ENCODE measurements around the gene LRRC72.
"Not testable (repeated sequence)": the region's sequence is repeated elsewhere in the genome, so short reads cannot be mapped to it uniquely, and the experiment has no call there.

Gene LRRC72

GRCh38 chr7:16583834-16584233, 57.2 kb downstream of the LRRC72 start:
- DNase-seq: no peak

DNA sequence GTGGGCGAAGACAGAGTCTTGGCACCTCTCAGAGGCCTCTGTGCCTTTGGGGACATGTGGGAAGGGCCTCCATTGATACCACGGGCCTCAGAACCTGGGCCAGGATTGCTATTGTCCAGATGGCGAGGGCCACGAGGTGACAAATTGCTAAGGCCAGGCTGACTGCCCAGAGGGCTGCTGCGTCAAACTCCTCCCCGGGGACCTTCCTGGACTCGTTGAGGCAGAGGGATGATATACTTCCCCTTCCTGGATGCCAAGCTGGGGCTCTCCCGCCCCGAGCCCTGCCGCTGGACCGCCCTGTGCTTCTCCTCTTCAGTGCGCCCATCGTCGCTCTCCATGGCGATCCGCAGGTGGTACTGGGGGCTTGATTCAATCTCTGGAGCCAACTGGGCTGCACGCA, 58.9 kb downstream of the LRRC72 start:
- no peak for DNase-seq

DNA sequence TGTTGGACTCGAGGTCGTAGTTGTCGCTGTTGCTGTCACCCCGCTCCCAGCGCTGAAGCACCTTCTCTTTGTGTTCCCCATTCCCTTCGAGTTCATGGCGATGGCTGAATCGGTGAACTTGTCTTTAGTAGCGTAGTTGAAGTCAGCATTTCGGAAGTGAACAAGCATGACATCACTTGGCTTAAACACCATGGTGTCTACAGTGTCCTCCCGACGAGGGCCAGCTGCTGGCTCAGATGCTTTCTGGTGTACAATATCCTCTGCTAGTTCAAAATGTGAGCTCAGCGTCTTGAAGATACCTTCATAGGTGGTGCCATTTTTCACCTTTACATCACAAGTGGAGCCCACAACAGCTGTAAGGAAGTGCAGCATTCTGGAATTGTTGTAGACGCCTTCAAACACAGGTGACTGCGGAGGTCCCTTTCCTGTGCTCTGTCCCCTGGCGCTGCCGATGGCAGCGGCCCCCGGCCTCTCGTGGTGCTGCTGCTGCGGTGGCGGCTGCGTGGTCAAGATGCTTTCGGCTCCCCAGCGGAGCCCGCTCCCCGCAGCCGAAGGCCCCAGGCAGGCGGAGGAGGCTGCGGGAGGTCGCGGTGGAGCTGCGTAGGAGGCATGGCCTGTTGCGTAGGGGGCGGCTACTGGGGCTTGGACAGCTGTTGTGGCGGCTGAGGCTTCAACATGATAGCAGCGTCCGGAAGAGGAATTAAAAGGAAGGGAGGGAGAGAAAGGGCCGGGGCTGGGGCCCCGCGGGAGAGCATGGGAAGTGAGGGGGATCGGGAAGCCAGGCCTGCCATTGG, 59.7 kb downstream of the LRRC72 start:
- no peak for DNase-seq

- DNase-seq: no peak
Observed at GRCh38 chr7:16587129-16587528, 60.5 kb downstream of the LRRC72 start.

DNA sequence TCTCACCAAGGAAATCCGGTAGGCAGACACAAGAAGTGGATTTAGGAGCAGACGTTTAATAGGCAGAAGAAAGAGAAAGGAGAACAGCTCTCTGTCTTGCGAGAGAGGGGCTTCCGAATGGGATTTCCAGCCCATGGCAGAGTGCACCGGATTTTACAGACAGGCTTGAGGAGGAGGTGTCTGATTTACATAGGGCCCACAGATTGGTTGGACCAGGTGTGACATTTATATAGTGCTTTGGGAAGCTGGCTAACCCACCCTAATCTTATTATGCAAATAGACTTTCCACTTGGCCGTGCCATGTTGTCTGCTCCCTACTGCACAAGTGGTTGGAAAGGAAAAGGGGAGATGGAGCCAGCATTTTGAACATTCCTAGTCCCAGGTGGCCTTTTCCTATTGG, 61.2 kb downstream of the LRRC72 start:
- DNase-seq: no peak

GRCh38 chr7:16589881-16590280, 63.3 kb downstream of the LRRC72 start:
- DNase-seq: no peak

DNA sequence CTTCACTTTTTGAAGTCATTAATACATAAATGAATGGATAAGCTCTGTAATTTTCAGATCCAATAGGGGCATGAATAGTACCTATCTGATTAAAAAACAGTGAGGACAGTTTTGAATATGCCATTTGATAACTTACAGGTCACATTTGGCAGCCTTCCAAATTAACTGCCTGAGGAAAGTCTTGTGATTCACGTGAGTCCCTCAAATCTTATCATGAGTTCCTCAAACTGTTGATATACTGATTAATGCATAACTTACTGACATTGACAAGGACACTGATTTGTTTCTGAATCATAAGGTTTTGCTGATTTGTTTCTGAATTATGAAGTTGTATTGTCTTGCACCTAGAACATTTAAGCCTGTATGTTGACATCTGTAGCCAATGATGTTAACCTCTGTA, 63.8 kb downstream of the LRRC72 start:
- no peak for DNase-seq

- no peak for DNase-seq
Observed at GRCh38 chr7:16592395-16592794, 65.8 kb downstream of the LRRC72 start.

- no peak for DNase-seq
Observed at GRCh38 chr7:16594061-16594460, 67.4 kb downstream of the LRRC72 start.

DNA sequence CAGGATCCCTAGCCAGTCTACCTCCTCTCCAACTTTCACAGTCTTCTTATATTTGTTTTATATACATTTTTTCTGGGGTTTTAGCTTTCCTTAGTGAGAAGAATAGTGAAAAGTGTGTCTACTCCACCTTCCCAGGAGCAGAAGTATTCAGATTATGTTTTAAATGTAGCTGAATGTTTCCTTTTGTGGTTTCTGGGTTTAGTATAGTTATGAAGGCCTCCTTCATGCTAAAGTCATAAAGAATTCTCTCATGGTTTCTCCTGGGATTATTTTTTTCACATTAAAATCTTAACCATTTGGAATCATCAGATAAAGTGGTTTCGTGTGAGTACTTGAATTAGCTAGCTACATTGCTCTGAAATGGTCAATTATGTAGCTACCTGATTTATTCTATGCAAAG, 68.1 kb downstream of the LRRC72 start:
- no peak for DNase-seq

DNA sequence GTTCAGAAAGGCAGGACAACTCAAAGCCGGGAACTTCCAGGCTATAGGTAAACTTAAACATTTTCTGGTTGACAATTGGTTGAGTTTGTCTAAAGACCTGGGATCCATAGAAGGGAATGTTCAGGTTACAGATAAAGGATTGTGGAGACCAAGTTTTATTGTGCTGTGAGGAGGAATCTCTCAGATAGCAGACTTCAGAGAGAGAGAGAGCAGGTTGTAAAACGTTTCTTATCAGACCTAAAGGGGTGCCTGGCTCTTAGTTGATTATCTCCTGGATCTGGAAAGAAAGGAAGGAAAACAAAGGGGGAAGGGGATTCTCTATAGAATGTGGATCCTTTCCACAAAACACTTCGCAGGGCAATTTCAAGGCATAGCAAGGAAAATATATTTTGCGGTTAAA, 69.0 kb downstream of the LRRC72 start:
- DNase-seq: not testable (repeated sequence)

DNA sequence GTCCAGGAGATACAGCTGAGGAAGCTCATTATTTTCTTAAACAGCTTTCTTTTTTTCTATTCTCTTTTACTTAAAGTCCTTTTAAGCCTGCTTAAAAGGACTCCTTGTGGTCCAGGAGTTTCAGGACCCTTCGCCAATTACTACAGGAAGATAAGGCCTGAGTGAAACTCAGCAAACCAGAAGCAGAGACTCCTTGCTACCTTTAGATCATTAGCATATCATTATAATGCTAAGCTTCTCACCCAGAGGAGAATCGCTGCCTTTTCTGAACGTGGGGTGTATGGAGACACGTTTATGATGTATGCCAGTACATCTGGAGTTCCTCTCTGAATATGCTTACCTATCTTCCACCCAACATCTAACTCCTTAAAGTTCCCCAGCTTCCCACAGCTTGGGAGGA, 71.4 kb downstream of the LRRC72 start:
- no peak for DNase-seq

- DNase-seq: no peak
Observed at GRCh38 chr7:16599860-16600259, 73.2 kb downstream of the LRRC72 start.

DNA sequence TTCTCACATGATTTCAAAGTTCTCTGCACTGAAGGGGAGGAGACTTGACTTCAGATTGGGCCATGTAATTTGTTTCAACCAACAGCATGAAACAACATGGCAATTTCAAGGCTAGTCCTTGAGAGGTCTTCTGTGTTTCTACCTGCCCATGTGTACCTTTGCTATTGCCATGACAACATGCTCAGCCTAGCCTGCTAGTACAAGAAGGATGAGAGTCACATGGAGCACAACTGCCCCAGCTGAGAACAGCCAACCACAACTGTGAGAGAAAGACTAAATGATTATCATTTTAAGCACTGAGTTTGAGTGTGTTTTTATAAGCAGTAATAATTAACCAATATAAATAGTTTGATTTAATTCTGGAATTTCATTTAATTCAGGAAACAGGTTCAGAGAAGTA, 77.0 kb downstream of the LRRC72 start:
- DNase-seq: peak in 1 of 5 experiments; percentile 9

- no peak for DNase-seq
Observed at GRCh38 chr7:16604054-16604453, 77.4 kb downstream of the LRRC72 start.

DNA sequence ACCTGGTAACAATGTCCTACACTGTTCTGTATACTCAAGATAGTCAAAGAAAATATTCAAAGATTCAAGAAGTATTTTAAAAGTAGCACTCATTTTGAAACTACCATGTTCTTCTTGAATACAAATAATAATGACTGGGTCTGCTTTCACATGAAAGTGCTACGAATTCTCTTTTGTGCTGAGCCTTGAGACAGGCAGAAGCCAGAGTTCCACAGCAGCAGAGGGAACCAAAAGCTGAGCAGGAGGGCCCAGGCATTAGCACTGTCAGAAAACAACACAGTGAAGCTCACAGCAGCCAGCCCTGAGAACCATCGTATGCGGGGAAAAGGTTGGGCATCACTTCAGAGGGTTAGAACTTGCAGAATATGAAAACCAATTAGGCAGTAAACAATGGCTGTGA, 80.1 kb downstream of the LRRC72 start:
- DNase-seq: no peak

GRCh38 chr7:16609842-16610450, 83.3 kb downstream of the LRRC72 start:
- no peak for DNase-seq

DNA sequence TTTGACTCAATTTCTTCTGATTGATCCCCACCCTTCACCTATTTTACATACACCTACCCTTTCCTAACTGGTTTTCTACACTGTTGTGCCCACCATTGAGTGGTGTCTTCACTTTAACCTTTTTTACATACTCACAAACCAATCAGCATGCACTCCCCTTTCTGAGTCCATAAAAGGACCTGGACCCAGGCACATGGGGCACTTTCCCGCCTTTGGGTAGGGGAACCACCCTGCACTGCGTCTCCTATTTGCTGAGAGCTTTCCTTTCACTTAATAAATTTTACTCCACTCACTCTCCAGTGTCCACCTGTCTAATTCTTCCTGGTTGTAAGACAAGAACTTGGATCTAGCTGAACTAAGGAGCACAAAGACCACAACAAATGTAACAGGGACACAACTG, 85.1 kb downstream of the LRRC72 start:
- DNase-seq: no peak

DNA sequence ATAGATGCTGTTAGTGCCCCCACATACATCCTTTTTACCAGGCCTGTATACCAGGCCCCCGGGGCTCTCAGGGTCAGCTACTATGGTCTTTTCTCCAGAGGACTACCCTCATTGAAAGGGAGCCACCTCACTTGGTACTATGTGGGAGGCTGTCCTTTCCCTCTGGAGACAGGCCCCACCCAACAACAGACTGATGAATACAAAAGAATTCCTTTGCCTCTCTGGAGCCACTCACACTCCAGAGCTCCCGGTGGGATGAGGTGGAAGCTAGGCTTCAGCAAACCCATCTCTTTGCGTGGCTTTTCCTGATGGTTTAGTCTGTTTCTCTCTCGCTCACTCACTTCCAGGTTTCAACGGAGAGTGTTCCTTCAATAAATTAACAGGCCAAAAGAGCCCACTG, 88.6 kb downstream of the LRRC72 start:
- no peak for DNase-seq

GRCh38 chr7:16616122-16616521, 89.5 kb downstream of the LRRC72 start:
- no peak for DNase-seq

DNA sequence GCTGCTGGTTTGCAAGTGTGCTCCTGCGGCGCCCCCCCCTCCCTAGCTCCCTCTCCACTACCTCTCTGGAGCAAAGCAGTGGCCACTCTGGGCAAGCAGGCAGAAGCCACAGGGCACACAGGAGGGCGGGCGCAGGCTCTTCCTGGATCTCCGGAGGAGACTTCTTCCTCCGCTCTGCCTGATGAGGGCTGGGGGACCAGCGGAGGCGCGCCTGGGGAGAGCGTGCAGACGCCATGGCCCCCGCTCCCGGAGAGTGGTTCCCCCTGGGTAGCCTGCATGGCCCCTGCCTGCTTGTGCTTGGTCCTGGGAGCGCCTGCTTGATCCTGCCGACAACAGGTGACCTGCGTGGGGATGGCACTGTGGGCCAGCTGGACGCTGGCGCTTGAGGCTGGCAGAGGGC, 89.9 kb downstream of the LRRC72 start:
- no peak for DNase-seq

DNA sequence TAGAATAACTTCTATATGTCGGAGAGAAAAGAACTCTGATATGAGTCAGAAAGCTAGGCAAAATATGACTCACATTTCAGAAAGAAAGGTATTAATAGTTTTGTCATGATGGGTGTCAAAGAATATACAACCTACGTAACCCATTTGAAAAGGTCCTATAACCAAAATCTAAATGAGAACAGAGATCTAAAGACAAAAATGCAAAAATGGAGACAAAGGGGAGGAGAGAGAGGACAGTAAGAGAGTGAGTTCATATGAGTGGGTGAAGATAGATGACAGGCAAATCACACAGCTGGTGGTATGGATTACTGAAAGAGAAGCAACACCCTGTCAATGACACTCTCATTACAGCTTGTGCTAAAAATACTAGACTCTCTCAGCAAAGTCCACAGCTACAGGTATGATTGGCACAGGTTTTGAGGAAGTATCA, 93.4 kb downstream of the LRRC72 start:
- peak in 1 of 5 experiments; percentile 69 for DNase-seq

DNA sequence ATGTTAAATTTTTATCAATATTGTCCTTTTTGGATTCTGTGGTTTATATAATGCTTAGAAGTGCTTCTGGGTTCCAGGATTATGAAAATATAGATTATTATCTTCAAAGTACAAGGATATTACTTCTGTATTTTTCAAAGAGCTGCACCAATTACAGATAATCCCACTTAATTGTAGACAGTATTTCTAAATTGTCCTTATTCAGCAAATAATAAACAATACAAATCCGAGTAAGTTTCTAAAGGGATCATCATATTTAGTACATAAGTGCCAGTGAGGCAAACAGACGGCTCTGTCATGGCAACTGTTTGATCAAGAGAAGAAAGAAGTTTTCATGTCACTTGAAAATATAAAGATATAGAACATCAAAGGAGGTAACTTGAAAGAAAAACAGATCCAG, 99.8 kb downstream of the LRRC72 start:
- no peak for DNase-seq

DNA sequence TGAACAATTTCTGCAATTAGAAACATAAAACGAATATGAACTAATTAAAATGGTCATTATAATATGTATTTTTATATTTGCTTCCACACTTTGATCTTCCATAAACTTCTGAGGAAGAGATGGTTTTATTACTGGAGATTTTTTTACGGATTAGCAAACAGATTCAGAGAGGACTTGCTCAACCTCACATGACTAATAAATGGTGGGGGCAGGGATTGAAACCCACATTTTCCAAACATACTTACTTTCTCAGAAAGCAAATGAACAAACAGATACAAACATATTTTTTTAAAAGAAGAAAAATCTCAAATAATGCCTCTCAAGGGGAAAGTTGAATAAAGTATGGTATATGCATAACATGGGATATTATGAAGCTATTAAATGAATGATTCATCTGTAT, 100.6 kb downstream of the LRRC72 start:
- DNase-seq: no peak

DNA sequence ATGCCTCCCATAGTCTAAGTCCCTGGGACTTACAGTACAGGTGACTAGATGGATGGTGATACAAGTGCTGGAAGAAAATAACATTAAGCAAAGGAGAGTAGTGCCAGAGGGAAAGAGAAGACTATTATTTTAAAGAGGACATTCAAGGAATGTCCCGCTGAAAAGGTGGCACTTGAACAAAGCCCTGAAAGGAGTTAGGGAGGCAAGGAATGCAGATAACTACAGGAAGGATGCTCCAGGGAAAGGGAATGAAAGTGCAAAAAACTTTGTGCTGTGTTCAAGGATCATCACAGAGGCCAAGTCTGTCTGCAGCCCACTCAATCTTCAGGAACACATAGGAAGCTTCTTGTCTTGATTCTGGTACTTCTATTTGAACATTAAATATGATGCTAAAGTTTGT, 104.0 kb downstream of the LRRC72 start:
- DNase-seq: no peak

Data from T-helper 2 cell (primary cell).